IMR-90 (cell line): ENCODE results near the gene WASL. TPM values are rescaled to one million over a fixed set of nuclear protein-coding genes. Genes with fewer than 3 reads are reported as not detected.

Source experiments
- ATAC-seq: fragments of 200-7000 bp; cut with Tn5 transposase; 2 replicates; pipeline ENCODE4 v1.9.1; 2020; ENCODE audit warnings: low read depth, mild to moderate bottlenecking, moderate library complexity
- BruUV-seq: library from RNA; stranded (reverse); fragments of 400-500 nt; replicated peaks from 2 replicates; lab custom pipeline; 2021; lab: Mats Ljungman, UMichigan
- CTCF ChIA-PET: fragments of 300-600 bp; formaldehyde crosslinking; extraction: SDS; loops from one replicate; lab custom pipeline; 2021; ENCODE audit warnings: antibody characterized with exemption; lab: Yijun Ruan, JAX
- POLR2A ChIA-PET: fragments of 300-600 bp; sonication (Branson Sonifier 250); formaldehyde crosslinking; loops from one replicate; lab custom pipeline; 2022; ENCODE audit warnings: antibody characterized with exemption; ENCODE audit not compliant: unreplicated experiment; lab: Charles Lee
- DNase-seq: peaks from one replicate; pipeline ENCODE4 v3.0.0; 2013
- H2AFZ ChIP-seq: replicated peaks from 2 replicates; pipeline ENCODE3; 2013; ENCODE audit warnings: low read length, mild to moderate bottlenecking; ENCODE audit not compliant: poor library complexity
- H2AK5ac ChIP-seq: 2 replicates; pipeline ENCODE4 v1.6.1; 2013; ENCODE audit warnings: low read depth, low read length, inconsistent platforms
- H2AK9ac ChIP-seq: replicated peaks from 2 replicates; pipeline ENCODE3; 2013; ENCODE audit warnings: mild to moderate bottlenecking, low read depth, low read length, moderate library complexity; ENCODE audit not compliant: poor library complexity
- H2BK120ac ChIP-seq: 2 replicates; pipeline ENCODE4 v1.6.1; 2013; ENCODE audit warnings: low read depth, low read length, inconsistent platforms
- H2BK15ac ChIP-seq: 3 replicates; pipeline ENCODE4 v1.6.1; 2013; ENCODE audit warnings: low read depth, low read length, inconsistent platforms
- H2BK20ac ChIP-seq: 2 replicates; pipeline ENCODE4 v1.6.1; 2013; ENCODE audit warnings: low read depth, mild to moderate bottlenecking, inconsistent platforms, low read length, moderate library complexity
- H2BK5ac ChIP-seq: 2 replicates; pipeline ENCODE4 v1.6.1; 2013; ENCODE audit warnings: mild to moderate bottlenecking, low read depth, low read length, inconsistent platforms; ENCODE audit not compliant: poor library complexity, severe bottlenecking
- H3K14ac ChIP-seq: replicated peaks from 2 replicates; pipeline ENCODE4 v1.6.1; 2013; ENCODE audit warnings: low read depth, low read length, inconsistent platforms
- H3K18ac ChIP-seq: 2 replicates; pipeline ENCODE4 v1.6.1; 2013; ENCODE audit warnings: low read depth, low read length, control low read depth
- H3K23ac ChIP-seq: 2 replicates; pipeline ENCODE4 v1.6.1; 2013; ENCODE audit warnings: low read depth, low read length, inconsistent platforms
- H3K27ac ChIP-seq: 2 replicates; pipeline ENCODE4 v1.5.1; 2013; ENCODE audit warnings: mild to moderate bottlenecking, control low read depth, low read length; ENCODE audit not compliant: insufficient read depth
- H3K27me3 ChIP-seq: 2 replicates; pipeline ENCODE4 v1.6.1; 2013; ENCODE audit warnings: low read length; ENCODE audit not compliant: control insufficient read depth, insufficient read depth
- H3K36me3 ChIP-seq: 2 replicates; pipeline ENCODE4 v1.6.1; 2013; ENCODE audit warnings: low read length, mixed read lengths; ENCODE audit not compliant: control insufficient read depth, insufficient read depth
- H3K4ac ChIP-seq: 2 replicates; pipeline ENCODE4 v1.6.1; 2013; ENCODE audit warnings: low read depth, low read length, inconsistent platforms
- H3K4me1 ChIP-seq: 2 replicates; pipeline ENCODE4 v1.6.1; 2013; ENCODE audit warnings: low read length, mixed read lengths; ENCODE audit not compliant: control insufficient read depth, insufficient read depth
- H3K4me2 ChIP-seq: 2 replicates; pipeline ENCODE4 v1.6.1; 2013; ENCODE audit warnings: low read depth, mild to moderate bottlenecking, control low read depth, low read length, moderate library complexity
- H3K4me3 ChIP-seq: 2 replicates; pipeline ENCODE4 v1.5.1; 2013; ENCODE audit warnings: low read depth, mild to moderate bottlenecking, control low read depth, low read length, moderate library complexity; ENCODE audit not compliant: insufficient read depth
- H3K56ac ChIP-seq: 2 replicates; pipeline ENCODE4 v1.6.1; 2013; ENCODE audit warnings: low read length, inconsistent platforms; ENCODE audit not compliant: insufficient read depth; ENCODE audit errors: extremely low read depth
- H3K79me1 ChIP-seq, 2 experiments: 2 replicates each; pipeline ENCODE4 v1.6.1; 2013; ENCODE audit warnings: low read length in 2 of 2, inconsistent platforms in 1 of 2, low read depth in 1 of 2
- H3K9ac ChIP-seq: 2 replicates; pipeline ENCODE4 v1.6.1; 2013; ENCODE audit warnings: low read depth, low read length, control low read depth
- H3K9me1 ChIP-seq: 2 replicates; pipeline ENCODE4 v1.6.1; 2013; ENCODE audit warnings: low read length, inconsistent platforms; ENCODE audit not compliant: insufficient read depth
- H3K9me3 ChIP-seq: 2 replicates; pipeline ENCODE4 v1.6.1; 2013; ENCODE audit warnings: low read length; ENCODE audit not compliant: control insufficient read depth, insufficient read depth
- H4K20me1 ChIP-seq: 2 replicates; pipeline ENCODE4 v1.6.1; 2013; ENCODE audit warnings: low read length, inconsistent platforms; ENCODE audit not compliant: insufficient read depth
- H4K5ac ChIP-seq: 2 replicates; pipeline ENCODE4 v1.6.1; 2013; ENCODE audit warnings: mild to moderate bottlenecking, low read depth, low read length, control low read depth
- H4K8ac ChIP-seq, 2 experiments: 2 replicates each; pipeline ENCODE4 v1.6.1; 2013; ENCODE audit warnings: low read depth in 2 of 2, low read length in 2 of 2, control low read depth in 1 of 2, inconsistent platforms in 1 of 2
- H4K91ac ChIP-seq: 2 replicates; pipeline ENCODE4 v1.6.1; 2013; ENCODE audit warnings: low read depth, low read length, inconsistent platforms; ENCODE audit not compliant: insufficient read depth
- FOS ChIP-seq: fragments of 150-350 bp; IDR thresholded peaks from 2 replicates; pipeline ENCODE4 v1.6.1; 2016; ENCODE audit warnings: low read depth, low read length
- NFE2L2 ChIP-seq: fragments of 150-350 bp; IDR thresholded peaks from 2 replicates; pipeline ENCODE4 v1.6.1; 2016; ENCODE audit warnings: low read depth, mild to moderate bottlenecking, low read length
- POLR2A ChIP-seq: IDR thresholded peaks from 2 replicates; pipeline ENCODE4 v1.6.1; 2012; ENCODE audit warnings: mild to moderate bottlenecking, low read depth, low read length
- SMC3 ChIP-seq: fragments of 150-350 bp; IDR thresholded peaks from 2 replicates; pipeline ENCODE4 v1.6.1; 2016; ENCODE audit warnings: low read depth, mild to moderate bottlenecking, antibody characterized with exemption, low read length, moderate library complexity
- WGBS, 2 experiments: methylation state at CpG; one replicate each; pipeline versions ENCODE4 v1.1.5 to v1.1.7; 2013; ENCODE audit warnings: missing lambda C conversion rate in 2 of 2; ENCODE audit not compliant: insufficient read length in 1 of 2; ENCODE audit errors: extremely low coverage in 2 of 2; 5-methylcytosine and 5-hydroxymethylcytosine counted together
- dilution Hi-C: fragments of 300-500 bp; cut with HindIII; formaldehyde crosslinking; loops from one replicate; pipeline ENCODE4 v1.14.3; 2018; ENCODE audit warnings: low sequenced_read_pairs; ENCODE audit not compliant: unreplicated experiment
- in situ Hi-C: fragments of 300-500 bp; cut with MboI; formaldehyde crosslinking; loops from 3 replicates; pipeline ENCODE4 v1.14.3; 2019; ENCODE audit warnings: low sequenced_read_pairs, inconsistent platforms, mixed read lengths
- intact Hi-C: fragments of 100-400 bp; cut with micrococcal nuclease; formaldehyde crosslinking; loops from 2 replicates; pipeline ENCODE4 v1.10.0; 2022
- polyA plus RNA-seq, 3 experiments: library from polyadenylated mRNA; depleted of rRNA; stranded (reverse); fragments of >200 nt; gene quantifications; 2 replicates each; pipeline ENCODE4 v1.2.3, GENCODE V29; 2012; ENCODE audit warnings: low replicate concordance in 1 of 3
- total RNA-seq: library from RNA; depleted of rRNA; stranded (reverse); fragments of >200 nt; gene quantifications from 2 replicates; pipeline ENCODE4 v1.2.3, GENCODE V29; 2012

The WASL gene
- total and polyA plus RNA-seq, 2 of the 4 experiments (the other 2 are of a cell fraction) = 2.3 to 7.9 TPM

GRCh38 chr7:123745437-123745836 lies 3.4 kb downstream of the WASL start:
- Histone ChIP-seq H3K4me1 (peaks cover 2% of the 10 kb centered on the region; the same call in 1 of the 2 replicates), H3K14ac (no peak overlapping the region), H2AFZ (no peak overlapping the region), H3K56ac (no peak overlapping the region), H3K4me2 (no peak overlapping the region), H3K9me3 (no peaks in the 10 kb centered on the region), H3K18ac (no peak overlapping the region), H3K4me3 (no peak overlapping the region), H3K27me3 (no peaks in the 10 kb centered on the region), H3K4ac (no peak overlapping the region), H4K5ac (no peak overlapping the region), H4K8ac (no peak overlapping the region), H2BK5ac (no peak overlapping the region), H2BK15ac (no peak overlapping the region), H2AK9ac (no peak overlapping the region), H3K23ac (no peak overlapping the region), H3K9ac (no peak overlapping the region), H3K9me1 (peaks cover 3% of the 10 kb centered on the region), H3K36me3 (no peaks in the 10 kb centered on the region), H2AK5ac (no peak overlapping the region), H3K27ac (no peak overlapping the region), H2BK120ac (no peak overlapping the region), H4K20me1 (peaks cover 61% of the 10 kb centered on the region), H4K91ac (no peak overlapping the region), H2BK20ac (no peak overlapping the region), H3K79me1 (peaks cover 17 to 32% of the 10 kb centered on the region in 2 experiments)
- no CpG with 5 or more reads among the region's 2 CpGs for WGBS, 2 experiments
- dilution Hi-C loops (no loop called here), in situ Hi-C loops (no loop called here), intact Hi-C loops (loop anchor here (5.0 kb wide), 1 partner anchor 188 kb away; the partner anchor contains the start of gene NDUFA5)
- ChIA-PET CTCF (interaction anchor here (1.1 kb wide), 1 partner anchor 63 kb away, joined by 3 read pairs; no protein-coding TSS in a partner anchor), POLR2A (no interaction called here)
- DNase-seq (no peak), ATAC-seq (no peak)
- TF ChIP-seq SMC3 = no peak
- TF ChIP-seq FOS = no peak
- TF ChIP-seq NFE2L2 = no peak
- no peak for TF ChIP-seq POLR2A
- no TSS peak for BruUV-seq
